ENCODE measurements around the gene PLD3. TPM values are rescaled to one million over a fixed set of nuclear protein-coding genes. Genes with fewer than 3 reads are reported as not detected.
A peak's percentile ranks its signal among the peaks of the same experiment; 100 is the strongest.

Gene PLD3
- total RNA-seq, 1 experiment from 2014 or later: 146 TPM

- peaks cover 5% of the 10 kb centered on the region; the same call in 1 of the 2 replicates for H3F3A ChIP-seq (ENCODE audit: insufficient read depth, low read depth)
- peaks cover 28% of the 10 kb centered on the region for H3K79me2 ChIP-seq (ENCODE audit: low read depth)
- ChIA-PET POLR2A (ENCODE audit: unreplicated experiment) (interaction anchor here (0.7 kb wide), 1 partner anchor 28 kb away, joined by 6 read pairs; no protein-coding TSS in a partner anchor), CTCF (interaction anchor here (0.6 kb wide), 1 partner anchor 26 kb away, joined by 3 read pairs; no protein-coding TSS in a partner anchor)
- H4K20me1 ChIP-seq (ENCODE audit: insufficient read depth): no peaks in the 10 kb centered on the region
- no peak overlapping the region for H3K4me3 ChIP-seq
- no TSS peak for BruUV-seq (replicated peaks)
- no peaks in the 10 kb centered on the region for H3K9me3 ChIP-seq (ENCODE audit: insufficient read depth, low read depth)
- no peak overlapping the region; the same call in 1 of the 2 replicates for H3K27ac ChIP-seq
- no peak overlapping the region for H3K4me2 ChIP-seq
- no peaks in the 10 kb centered on the region for H3K27me3 ChIP-seq (ENCODE audit: insufficient read depth, low read depth)
- intact Hi-C loops (cut with micrococcal nuclease; ENCODE audit: unreplicated experiment): loop anchor here (10.0 kb wide), 1 partner anchor 102 kb away; no protein-coding TSS in a partner anchor
- H3K36me3 ChIP-seq (ENCODE audit: low read depth): no peaks in the 10 kb centered on the region
- no peak for DNase-seq
- no peaks in the 10 kb centered on the region for H3K9me2 ChIP-seq (ENCODE audit: insufficient read depth)
- TF ChIP-seq CTCF (conservative IDR thresholded peaks at IDR 0.05) (no peak), EZH2 (IDR thresholded peaks at IDR 0.05; ENCODE audit: low read depth) (no peak)
- peaks cover 12% of the 10 kb centered on the region for H3K4me1 ChIP-seq (replicated peaks; ENCODE audit: insufficient read depth)
- no peak overlapping the region for H2AFZ ChIP-seq
Measured at GRCh38 chr19:40422748-40423566, 74.5 kb downstream of the PLD3 start.

GRCh38 chr19:40423938-40424337 lies 75.4 kb downstream of the PLD3 start:
- H3K9me2 ChIP-seq (ENCODE audit: insufficient read depth): no peaks in the 10 kb centered on the region
- no peak overlapping the region for H3K27ac ChIP-seq
- peaks cover 28% of the 10 kb centered on the region for H3K79me2 ChIP-seq (ENCODE audit: low read depth)
- TF ChIP-seq CTCF (conservative IDR thresholded peaks at IDR 0.05) (no peak), EZH2 (IDR thresholded peaks at IDR 0.05; ENCODE audit: low read depth) (no peak)
- DNase-seq: no peak
- H3F3A ChIP-seq (ENCODE audit: insufficient read depth, low read depth): peaks cover 5% of the 10 kb centered on the region; the same call in 1 of the 2 replicates
- H2AFZ ChIP-seq: no peak overlapping the region
- no peak overlapping the region; the same call in 1 of the 2 replicates for H3K4me3 ChIP-seq
- H3K27me3 ChIP-seq (ENCODE audit: insufficient read depth, low read depth): no peaks in the 10 kb centered on the region
- CTCF ChIA-PET: no interaction called here
- H3K36me3 ChIP-seq (ENCODE audit: low read depth): no peaks in the 10 kb centered on the region
- intact Hi-C loops (cut with micrococcal nuclease; ENCODE audit: unreplicated experiment): loop anchor here (10.0 kb wide), 1 partner anchor 101 kb away; no protein-coding TSS in a partner anchor
- no TSS peak for BruUV-seq (replicated peaks)
- H3K4me2 ChIP-seq: peak overlapping the region; percentile 98
- H3K9me3 ChIP-seq (ENCODE audit: insufficient read depth, low read depth): no peaks in the 10 kb centered on the region
- POLR2A ChIA-PET (ENCODE audit: unreplicated experiment): no interaction called here
- peaks cover 12% of the 10 kb centered on the region for H3K4me1 ChIP-seq (replicated peaks; ENCODE audit: insufficient read depth)
- no peaks in the 10 kb centered on the region for H4K20me1 ChIP-seq (ENCODE audit: insufficient read depth)

- BruUV-seq (replicated peaks): TSS peak; percentile 66
- peak overlapping the region; percentile 92 for H3K27ac ChIP-seq
- peaks cover 5% of the 10 kb centered on the region; the same call in 1 of the 2 replicates for H3F3A ChIP-seq (ENCODE audit: insufficient read depth, low read depth)
- no peaks in the 10 kb centered on the region for H3K9me3 ChIP-seq (ENCODE audit: insufficient read depth, low read depth)
- DNase-seq: no peak
- ChIA-PET POLR2A (ENCODE audit: unreplicated experiment) (no interaction called here), CTCF (no interaction called here)
- no peaks in the 10 kb centered on the region for H4K20me1 ChIP-seq (ENCODE audit: insufficient read depth)
- H3K27me3 ChIP-seq (ENCODE audit: insufficient read depth, low read depth): no peaks in the 10 kb centered on the region
- H3K9me2 ChIP-seq (ENCODE audit: insufficient read depth): no peaks in the 10 kb centered on the region
- H2AFZ ChIP-seq: peak overlapping the region; percentile 81
- intact Hi-C loops (cut with micrococcal nuclease; ENCODE audit: unreplicated experiment): loop anchor here (1.0 to 10.0 kb wide), 4 partner anchors 18 to 292 kb away; partner anchors contain the start of genes COQ8B and ITPKC
- H3K4me3 ChIP-seq: peak overlapping the region; percentile 87
- TF ChIP-seq CTCF (conservative IDR thresholded peaks at IDR 0.05): no peak
- TF ChIP-seq EZH2 (IDR thresholded peaks at IDR 0.05; ENCODE audit: low read depth): no peak
- H3K4me1 ChIP-seq (replicated peaks; ENCODE audit: insufficient read depth): peaks cover 12% of the 10 kb centered on the region
- peak overlapping the region; percentile 98 for H3K4me2 ChIP-seq
- peaks cover 28% of the 10 kb centered on the region for H3K79me2 ChIP-seq (ENCODE audit: low read depth)
- H3K36me3 ChIP-seq (ENCODE audit: low read depth): no peaks in the 10 kb centered on the region
Measured at GRCh38 chr19:40424637-40425449, 76.3 kb downstream of the PLD3 start.

All from PC-9 (cell line).